B cell (primary cell): ENCODE results near the gene RILPL1. TPM values are rescaled to one million over a fixed set of nuclear protein-coding genes. Genes with fewer than 3 reads are reported as not detected.

Source experiments
- ATAC-seq: fragments of 200-7000 bp; cut with Tn5 transposase; one replicate; pipeline ENCODE4 v1.10.0; 2021; ENCODE audit warnings: low read depth, mild to moderate bottlenecking, moderate number of reproducible peaks, moderate library complexity
- CTCF ChIA-PET: fragments of 350-600 bp; sonication (Branson Sonifier 250); formaldehyde crosslinking; loops from one replicate; lab custom pipeline; 2021; ENCODE audit warnings: antibody characterized with exemption, inconsistent platforms; lab: Charles Lee
- POLR2A ChIA-PET: fragments of 350-600 bp; sonication (Branson Sonifier 250); formaldehyde crosslinking; loops from one replicate; lab custom pipeline; 2021; ENCODE audit warnings: antibody characterized with exemption; lab: Charles Lee
- DNase-seq: peaks from one replicate; pipeline ENCODE4 v3.0.0; 2013
- H2AFZ ChIP-seq: 2 replicates; pipeline ENCODE4 v1.6.1; 2012; ENCODE audit warnings: mild to moderate bottlenecking, low read depth, low read length; ENCODE audit not compliant: insufficient read depth, poor library complexity, severe bottlenecking
- H3K27ac ChIP-seq, 2 donors: 1 replicate in 1 of 2; 2 replicates in 1 of 2; pipeline ENCODE4 v1.5.1; 2012 to 2013; ENCODE audit warnings: low read length in 2 of 2, mild to moderate bottlenecking in 2 of 2, moderate library complexity in 1 of 2
- H3K27me3 ChIP-seq, 4 experiments: fragments of 200-600 bp in 1 of 4; sonication (generic) in 1 of 4; replicated peaks in 1 of 4; 1 replicate in 2 of 4; 2 replicates in 2 of 4; pipeline versions ENCODE4 v1.6.1 to v1.7.0; 2013 to 2016; ENCODE audit warnings: low read length in 3 of 4, mild to moderate bottlenecking in 2 of 4, mixed read lengths in 1 of 4, moderate library complexity in 1 of 4; ENCODE audit not compliant: insufficient read depth in 4 of 4, control insufficient read depth in 3 of 4; ENCODE audit errors: control extremely low read depth in 1 of 4
- H3K36me3 ChIP-seq, 2 experiments: replicated peaks in 1 of 2; 1 replicate in 1 of 2; 2 replicates in 1 of 2; pipeline versions ENCODE4 v1.6.1 to v1.7.1; 2013; ENCODE audit warnings: low read length in 1 of 2; ENCODE audit not compliant: insufficient read depth in 2 of 2, control insufficient read depth in 1 of 2; ENCODE audit errors: control extremely low read depth in 1 of 2, extremely low read depth in 1 of 2
- H3K4me1 ChIP-seq, 2 donors: fragments of 200-600 bp in 1 of 2; sonication (generic) in 1 of 2; 1 replicate in 1 of 2; 2 replicates in 1 of 2; pipeline versions ENCODE4 v1.5.1 to v1.6.1; 2013 to 2017; ENCODE audit warnings: low read length in 2 of 2; ENCODE audit not compliant: control insufficient read depth in 2 of 2, insufficient read depth in 2 of 2
- H3K4me2 ChIP-seq: replicated peaks from 2 replicates; pipeline ENCODE3; 2012; ENCODE audit warnings: mild to moderate bottlenecking, low read depth, low read length; ENCODE audit not compliant: poor library complexity, severe bottlenecking
- H3K4me3 ChIP-seq, 5 experiments: fragments of 200-600 bp in 1 of 5; sonication (generic) in 1 of 5; 1 replicate in 3 of 5; 2 replicates in 2 of 5; pipeline versions ENCODE4 v1.5.1 to v1.7.0; 2011 to 2016; ENCODE audit warnings: low read length in 4 of 5, mild to moderate bottlenecking in 4 of 5, low read depth in 2 of 5, control low read depth in 1 of 5, moderate library complexity in 1 of 5; ENCODE audit not compliant: insufficient read depth in 1 of 5; ENCODE audit errors: control extremely low read depth in 1 of 5, extremely low read depth in 1 of 5
- H3K79me2 ChIP-seq: fragments of 200-600 bp; sonication (generic); one replicate; pipeline ENCODE4 v1.6.0; 2016; ENCODE audit warnings: low read length; ENCODE audit not compliant: control insufficient read depth, insufficient read depth
- H3K9ac ChIP-seq: fragments of 200-600 bp; sonication (generic); 2 replicates; pipeline ENCODE4 v1.6.1; 2017; ENCODE audit warnings: mild to moderate bottlenecking, low read length, moderate library complexity
- H3K9me3 ChIP-seq, 3 donors: one replicate each; pipeline versions ENCODE4 v1.6.1 to v1.7.1; 2013; ENCODE audit warnings: low read length in 2 of 3; ENCODE audit not compliant: control insufficient read depth in 2 of 3, insufficient read depth in 1 of 3; ENCODE audit errors: control extremely low read depth in 1 of 3
- H4K20me1 ChIP-seq: 2 replicates; pipeline ENCODE4 v1.6.0; 2012; ENCODE audit warnings: mild to moderate bottlenecking, low read length; ENCODE audit not compliant: insufficient read depth, control insufficient read depth, poor library complexity, severe bottlenecking
- H3K27ac Mint-ChIP-seq: one replicate; pipeline ENCODE4 v1.8.0; 2021; ENCODE audit warnings: mixed read lengths
- H3K27me3 Mint-ChIP-seq: one replicate; pipeline ENCODE4 v1.8.0; 2021; ENCODE audit warnings: mixed read lengths
- H3K4me1 Mint-ChIP-seq: one replicate; pipeline ENCODE4 v1.8.0; 2021; ENCODE audit warnings: mixed read lengths
- H3K4me3 Mint-ChIP-seq: one replicate; pipeline ENCODE4 v1.8.0; 2021; ENCODE audit warnings: mixed read lengths
- H3K9me3 Mint-ChIP-seq: one replicate; pipeline ENCODE4 v1.8.0; 2022; ENCODE audit warnings: mixed read lengths; ENCODE audit not compliant: insufficient read depth
- CTCF ChIP-seq: fragments of 200-600 bp; IDR thresholded peaks from one replicate; pipeline ENCODE4 v1.8.0; 2022; ENCODE audit warnings: antibody characterized with exemption, mild to moderate bottlenecking
- EZH2 ChIP-seq: IDR thresholded peaks from 2 replicates; pipeline ENCODE4 v1.6.1; 2012; ENCODE audit warnings: borderline replicate concordance, low read depth, mild to moderate bottlenecking, moderate library complexity, low read length; ENCODE audit not compliant: insufficient read depth, poor library complexity, severe bottlenecking
- WGBS: methylation state at CpG from one replicate; pipeline ENCODE4 v1.1.5; 2013; ENCODE audit warnings: missing lambda C conversion rate; ENCODE audit not compliant: insufficient coverage; 5-methylcytosine and 5-hydroxymethylcytosine counted together
- intact Hi-C: fragments of 100-400 bp; cut with micrococcal nuclease; formaldehyde crosslinking; loops from one replicate; pipeline ENCODE4 v1.10.0; 2022
- polyA plus RNA-seq: library from polyadenylated mRNA; depleted of rRNA; stranded (reverse); fragments of >200 nt; gene quantifications from 2 replicates; pipeline ENCODE4 v1.2.3, GENCODE V29; 2012
- total RNA-seq, 2 donors: library from RNA; stranded (reverse); fragments of 120-200 nt in 1 of 2; gene quantifications; 1 replicate in 1 of 2; 2 replicates in 1 of 2; pipeline versions ENCODE4 v1.2.3 to v1.2.4, GENCODE V29; 2013 to 2022

RILPL1 gene
- total and polyA plus RNA-seq, 2 donors (not counting 1 experiment from before 2014, with no cell fraction given) = 2.6 to 2.8 TPM

- ChIA-PET POLR2A (no interaction called here), CTCF (no interaction called here)
- DNase-seq (no peak), ATAC-seq (no peak)
- no peaks in the 10 kb centered on the region for H3K79me2 ChIP-seq
- H3K27ac Mint-ChIP-seq = no peak overlapping the region
- TF ChIP-seq CTCF = no peak
- TF ChIP-seq EZH2 = no peak
- H3K27me3 ChIP-seq = peaks cover 0 to 9% (median under 1%) of the 10 kb centered on the region in 4 experiments
- H3K4me1 Mint-ChIP-seq = peaks cover 16% of the 10 kb centered on the region
- H3K4me3 ChIP-seq = no peak overlapping the region
- no peak overlapping the region for H3K4me2 ChIP-seq
- H3K4me3 Mint-ChIP-seq = no peak overlapping the region
- H4K20me1 ChIP-seq = no peaks in the 10 kb centered on the region
- H3K27ac ChIP-seq = no peak overlapping the region
- peaks cover 4% of the 10 kb centered on the region for H3K27me3 Mint-ChIP-seq
- peaks cover 21 to 23% of the 10 kb centered on the region in 2 donors for H3K4me1 ChIP-seq
- H3K9ac ChIP-seq = no peak overlapping the region
- intact Hi-C loops = loop anchor here (5.0 to 10.0 kb wide), 2 partner anchors 53 to 75 kb away; partner anchors contain the start of genes SNRNP35 and TMED2
- H3K9me3 ChIP-seq = no peaks in the 10 kb centered on the region
- WGBS = no CpG with 5 or more reads among the region's 3 CpGs
- no peaks in the 10 kb centered on the region for H3K9me3 Mint-ChIP-seq
- no peaks in the 10 kb centered on the region for H3K36me3 ChIP-seq
- H2AFZ ChIP-seq = no peak overlapping the region
Observed at GRCh38 chr12:123529686-123530085, 3.8 kb downstream of the RILPL1 start.

DNA sequence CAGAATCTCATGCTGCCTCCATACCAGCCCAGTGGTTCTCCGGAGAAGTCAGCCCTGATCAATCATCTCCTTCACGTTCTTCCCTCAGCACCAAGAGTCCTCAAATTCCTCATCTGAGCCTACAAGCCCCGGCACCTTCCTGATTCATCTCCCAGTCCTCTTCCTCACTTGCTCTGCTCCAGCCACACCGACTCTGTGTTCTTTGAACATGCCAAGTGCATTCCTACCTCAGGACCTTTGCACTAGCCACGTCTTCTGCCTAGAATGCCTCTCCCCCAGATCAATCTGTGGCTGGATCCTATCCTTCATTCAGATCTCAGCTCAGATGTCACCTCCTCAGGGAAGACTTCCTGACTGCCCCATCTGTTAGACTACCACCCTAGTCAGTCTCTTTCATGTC is 4.7 kb downstream of the RILPL1 start:
- no peak overlapping the region for H3K4me2 ChIP-seq
- Mint-ChIP-seq H3K27me3 (peaks cover 4% of the 10 kb centered on the region), H3K4me1 (peaks cover 13% of the 10 kb centered on the region), H3K4me3 (no peak overlapping the region), H3K9me3 (no peaks in the 10 kb centered on the region), H3K27ac (no peak overlapping the region)
- no peaks in the 10 kb centered on the region for H3K9me3 ChIP-seq
- peaks cover 16 to 18% of the 10 kb centered on the region in 2 donors for H3K4me1 ChIP-seq
- H3K36me3 ChIP-seq = no peaks in the 10 kb centered on the region
- ChIA-PET CTCF (no interaction called here), POLR2A (interaction anchor here (0.7 kb wide), 1 partner anchor 168 kb away, joined by 3 read pairs; no protein-coding TSS in a partner anchor)
- no peak overlapping the region for H2AFZ ChIP-seq
- intact Hi-C loops = no loop called here
- TF ChIP-seq EZH2 = no peak
- TF ChIP-seq CTCF = no peak
- 90% methylated on average over 5 of the region's 5 CpGs for WGBS
- H3K9ac ChIP-seq = no peak overlapping the region
- no peaks in the 10 kb centered on the region for H3K79me2 ChIP-seq
- DNase-seq = no peak
- no peak for ATAC-seq
- H4K20me1 ChIP-seq = no peaks in the 10 kb centered on the region
- no peak overlapping the region for H3K4me3 ChIP-seq
- H3K27me3 ChIP-seq = peaks cover 0 to 5% (median under 1%) of the 10 kb centered on the region in 4 experiments
- H3K27ac ChIP-seq = no peak overlapping the region
